ENCODE data around the gene ZPBP2. TPM values are rescaled to one million over a fixed set of nuclear protein-coding genes. Genes with fewer than 3 reads are reported as not detected.
A peak's percentile ranks its signal among the peaks of the same experiment; 100 is the strongest.

The ZPBP2 gene
- total and polyA plus RNA-seq, 2 of the 13 experiments (the other 11 are each of a cell fraction or from before 2014, with no cell fraction given) = not detected

GRCh38 chr17:39863918-39864746 lies 3.9 kb upstream of the ZPBP2 start, which contains the start of gene IKZF3 (continued):
- TF ChIP-seq ZBTB4 (CRISPR knock-in tag; IDR thresholded peaks at IDR 0.05; ENCODE audit: borderline replicate concordance) (peak; percentile 76; the same call in 1 of the 2 replicates), IRF2 (CRISPR knock-in tag; IDR thresholded peaks at IDR 0.05) (peak; percentile 84), E2F5 (CRISPR knock-in tag; conservative IDR thresholded peaks at IDR 0.05) (peak; percentile 90), ZNF775 (CRISPR knock-in tag; IDR thresholded peaks at IDR 0.05; ENCODE audit: borderline replicate concordance) (no peak), HDAC1 (CRISPR knock-in tag; IDR thresholded peaks at IDR 0.05) (peak; percentile 65; the same call in 1 of the 2 replicates), TCF7L2 (IDR thresholded peaks at IDR 0.05; ENCODE audit: low read depth, low read length) (no peak), ZBTB37 (CRISPR knock-in tag; IDR thresholded peaks at IDR 0.05) (0 out of 2 replicates have a peak, but pooled peaks have one; percentile 51), ZNF260 (CRISPR knock-in tag; IDR thresholded peaks at IDR 0.05; ENCODE audit: borderline replicate concordance, low read depth) (no peak), HMG20A (CRISPR knock-in tag; IDR thresholded peaks at IDR 0.05; ENCODE audit: borderline replicate concordance) (peak; percentile 57; the same call in 1 of the 2 replicates), ZNF572 (CRISPR knock-in tag; IDR thresholded peaks at IDR 0.05) (0 out of 2 replicates have a peak, but pooled peaks have one; percentile 86), FIP1L1 (IDR thresholded peaks at IDR 0.05; ENCODE audit: borderline replicate concordance, insufficient read depth, low read depth, low read length) (no peak), HNF1B (CRISPR knock-in tag; IDR thresholded peaks at IDR 0.05) (peak; percentile 94), MXI1 (IDR thresholded peaks at IDR 0.05; ENCODE audit: borderline replicate concordance, low read depth, low read length) (peak; percentile 62; the same call in 1 of the 3 replicates), IKZF1 (IDR thresholded peaks at IDR 0.05) (no peak), ATF5 (CRISPR knock-in tag; IDR thresholded peaks at IDR 0.05; ENCODE audit: low read depth) (peak; percentile 80; the same call in 1 of the 2 replicates), ZNF547 (CRISPR knock-in tag; IDR thresholded peaks at IDR 0.05) (peak; percentile 99), ZNF124 (CRISPR knock-in tag; IDR thresholded peaks at IDR 0.05) (peak; percentile 98), ZNF557 (CRISPR knock-in tag; IDR thresholded peaks at IDR 0.05) (peak; percentile 98)
